ENCODE results near the gene PTOV1.

PTOV1 gene

GRCh38 chr19:49806620-49806959, 44.4 kb upstream of the PTOV1 start:
- H3K4me3 ChIP-seq (replicated peaks; ENCODE audit: low read depth, low read length): no peak overlapping the region
- TF ChIP-seq, protein P1, sequence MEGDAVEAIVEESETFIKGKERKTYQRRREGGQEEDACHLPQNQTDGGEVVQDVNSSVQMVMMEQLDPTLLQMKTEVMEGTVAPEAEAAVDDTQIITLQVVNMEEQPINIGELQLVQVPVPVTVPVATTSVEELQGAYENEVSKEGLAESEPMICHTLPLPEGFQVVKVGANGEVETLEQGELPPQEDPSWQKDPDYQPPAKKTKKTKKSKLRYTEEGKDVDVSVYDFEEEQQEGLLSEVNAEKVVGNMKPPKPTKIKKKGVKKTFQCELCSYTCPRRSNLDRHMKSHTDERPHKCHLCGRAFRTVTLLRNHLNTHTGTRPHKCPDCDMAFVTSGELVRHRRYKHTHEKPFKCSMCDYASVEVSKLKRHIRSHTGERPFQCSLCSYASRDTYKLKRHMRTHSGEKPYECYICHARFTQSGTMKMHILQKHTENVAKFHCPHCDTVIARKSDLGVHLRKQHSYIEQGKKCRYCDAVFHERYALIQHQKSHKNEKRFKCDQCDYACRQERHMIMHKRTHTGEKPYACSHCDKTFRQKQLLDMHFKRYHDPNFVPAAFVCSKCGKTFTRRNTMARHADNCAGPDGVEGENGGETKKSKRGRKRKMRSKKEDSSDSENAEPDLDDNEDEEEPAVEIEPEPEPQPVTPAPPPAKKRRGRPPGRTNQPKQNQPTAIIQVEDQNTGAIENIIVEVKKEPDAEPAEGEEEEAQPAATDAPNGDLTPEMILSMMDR (IDR thresholded peaks at IDR 0.05; ENCODE audit: low read depth, low read length, missing control alignments): no peak
- DNase-seq (ENCODE audit: extremely low read depth, low read depth): no peak

GRCh38 chr19:49807058-49807903, 43.7 kb upstream of the PTOV1 start:
- DNase-seq (ENCODE audit: extremely low read depth, low read depth): no peak
- no peak overlapping the region for H3K4me3 ChIP-seq (replicated peaks; ENCODE audit: low read depth, low read length)
- TF ChIP-seq, protein P1 (IDR thresholded peaks at IDR 0.05; ENCODE audit: low read depth, low read length, missing control alignments): no peak

- TF ChIP-seq, protein P1 (IDR thresholded peaks at IDR 0.05; ENCODE audit: low read depth, low read length, missing control alignments): no peak
- H3K4me3 ChIP-seq (replicated peaks; ENCODE audit: low read depth, low read length): no peak overlapping the region
- DNase-seq (ENCODE audit: extremely low read depth, low read depth): no peak
These were observed 42.9 kb upstream of the PTOV1 start for GRCh38 chr19:49807904-49808675.

DNA sequence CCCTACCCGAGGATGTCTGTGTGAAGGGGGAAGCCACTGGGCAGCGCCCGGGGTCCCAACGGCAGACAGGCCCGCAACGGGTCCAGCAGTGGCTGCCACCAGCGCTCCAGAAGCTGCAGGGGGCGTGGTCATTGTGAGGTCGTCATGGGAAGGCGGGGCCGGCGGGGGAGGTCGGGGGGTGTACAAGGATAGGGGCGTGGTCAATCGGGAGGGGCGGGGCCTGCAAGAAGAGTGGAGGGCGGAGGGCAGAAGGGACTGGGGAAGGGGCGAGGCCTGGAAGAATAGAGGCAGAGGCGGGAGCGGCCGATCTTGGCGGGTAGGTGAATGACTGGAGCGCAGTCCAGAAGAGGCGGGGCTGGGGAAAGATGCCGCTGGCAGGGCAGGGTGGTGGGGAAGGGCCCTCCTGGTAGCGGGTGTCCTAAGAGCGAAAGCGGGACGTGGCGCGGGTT, 42.2 kb upstream of the PTOV1 start:
- DNase-seq (ENCODE audit: extremely low read depth, low read depth): no peak
- TF ChIP-seq, protein P1 (IDR thresholded peaks at IDR 0.05; ENCODE audit: low read depth, low read length, missing control alignments): no peak
- peak overlapping the region; percentile 49 for H3K4me3 ChIP-seq (replicated peaks; ENCODE audit: low read depth, low read length)

DNA sequence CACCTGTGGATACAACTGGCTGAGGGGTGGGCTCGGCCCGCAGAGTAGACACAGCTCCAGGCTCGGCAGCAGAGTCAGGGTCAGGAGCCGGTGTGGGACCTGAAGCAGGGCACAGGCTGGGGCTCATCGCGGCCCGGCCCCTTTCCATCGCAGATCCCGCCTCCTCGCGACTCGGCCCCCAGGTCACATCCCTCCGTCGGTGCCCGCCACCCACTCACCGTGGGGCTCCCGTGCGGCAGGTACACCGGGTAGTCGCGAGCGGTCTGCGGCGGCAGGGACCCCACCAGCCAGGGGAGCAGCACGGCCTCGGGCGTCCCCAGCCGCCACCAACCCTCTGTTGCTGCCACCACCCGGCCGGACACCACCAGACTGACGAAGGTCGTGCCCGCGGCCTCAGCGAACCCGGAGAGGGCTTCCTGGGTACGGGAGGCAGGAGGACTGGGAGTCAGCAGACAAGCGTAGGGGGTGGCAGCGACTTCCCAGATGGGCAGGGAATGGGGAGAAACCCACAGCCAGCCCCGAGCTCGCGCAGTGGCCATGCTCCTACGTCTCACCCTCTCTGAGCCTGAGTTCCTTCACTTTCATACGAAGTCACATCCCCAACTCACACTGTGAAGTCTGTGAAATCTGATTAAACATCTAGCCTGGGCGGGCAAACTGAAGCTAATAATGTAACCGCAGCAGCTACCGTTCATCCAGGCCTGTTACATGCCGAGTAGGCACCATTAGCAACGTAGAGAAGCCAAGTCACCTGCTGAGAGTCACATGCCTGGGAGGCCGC, 41.6 kb upstream of the PTOV1 start:
- DNase-seq (ENCODE audit: extremely low read depth, low read depth): no peak
- peak overlapping the region; percentile 49 for H3K4me3 ChIP-seq (replicated peaks; ENCODE audit: low read depth, low read length)
- TF ChIP-seq, protein P1 (IDR thresholded peaks at IDR 0.05; ENCODE audit: low read depth, low read length, missing control alignments): no peak

GRCh38 chr19:49809941-49810389, 41.0 kb upstream of the PTOV1 start:
- TF ChIP-seq, protein P1 (IDR thresholded peaks at IDR 0.05; ENCODE audit: low read depth, low read length, missing control alignments): no peak
- H3K4me3 ChIP-seq (replicated peaks; ENCODE audit: low read depth, low read length): peak overlapping the region; percentile 49
- DNase-seq (ENCODE audit: extremely low read depth, low read depth): no peak
